HG03354 (cell line): ENCODE results near the gene TMEM217.
A peak's percentile ranks its signal among the peaks of the same experiment; 100 is the strongest.
"Not testable (repeated sequence)": the region's sequence is repeated elsewhere in the genome, so short reads cannot be mapped to it uniquely, and the experiment has no call there.

Experiments
- ATAC-seq: cut with Tn5 transposase; IDR thresholded peaks from one replicate; pipeline ENCODE4 v1.9.1; 2021; ENCODE audit warnings: mild to moderate bottlenecking; ENCODE audit not compliant: unreplicated experiment, poor library complexity, severe bottlenecking

TMEM217 gene

GRCh38 chr6:37257634-37258404 is at the start of gene TMEM217, which contains the start of gene TBC1D22B:
Gene TMEM217 (minus strand): TSS chr6:37258144. CDS start chr6:37219030, 39,114 bp downstream.
Gene TBC1D22B (plus strand): TSS chr6:37257772. CDS start chr6:37257918, 146 bp downstream.
- peak; percentile 97 for ATAC-seq

GRCh38 chr6:37307484-37307883 is 49.5 kb upstream of the TMEM217 start:
- not testable (repeated sequence) for ATAC-seq

DNA sequence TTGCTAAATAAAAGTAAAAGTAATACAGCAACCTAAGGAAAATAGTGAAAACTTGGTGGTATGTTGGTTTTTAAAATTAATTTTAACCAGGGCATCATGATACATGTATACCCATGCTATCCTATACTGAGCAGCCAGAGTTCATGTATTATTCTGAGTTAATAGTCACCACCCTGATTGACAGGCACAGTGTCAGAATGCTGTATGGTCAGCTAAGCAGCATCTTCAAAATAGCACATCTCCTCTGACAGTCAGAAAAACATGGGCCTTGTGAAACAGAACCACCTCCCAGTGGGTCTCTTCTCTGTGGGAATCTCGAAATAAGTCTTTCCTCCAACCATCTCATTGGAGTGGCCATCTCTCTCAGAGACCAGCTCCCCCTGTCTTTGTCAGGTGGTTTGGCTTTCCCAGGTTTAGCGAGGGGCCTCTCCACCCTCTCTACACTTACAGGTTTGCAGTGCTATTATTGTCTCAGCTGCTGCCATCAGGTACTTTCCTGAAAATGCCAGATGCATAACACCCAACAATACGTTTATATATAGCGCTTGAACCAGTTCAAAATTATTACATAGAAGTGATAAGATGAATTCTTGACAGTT is 48.8 kb upstream of the TMEM217 start:
- ATAC-seq: no peak

- ATAC-seq: no peak
Observed at GRCh38 chr6:37305841-37306425, 48.0 kb upstream of the TMEM217 start.

- no peak for ATAC-seq
Observed at GRCh38 chr6:37304766-37305165, 46.8 kb upstream of the TMEM217 start.

GRCh38 chr6:37303891-37304503 is 46.1 kb upstream of the TMEM217 start:
- ATAC-seq: peak; percentile 54

DNA sequence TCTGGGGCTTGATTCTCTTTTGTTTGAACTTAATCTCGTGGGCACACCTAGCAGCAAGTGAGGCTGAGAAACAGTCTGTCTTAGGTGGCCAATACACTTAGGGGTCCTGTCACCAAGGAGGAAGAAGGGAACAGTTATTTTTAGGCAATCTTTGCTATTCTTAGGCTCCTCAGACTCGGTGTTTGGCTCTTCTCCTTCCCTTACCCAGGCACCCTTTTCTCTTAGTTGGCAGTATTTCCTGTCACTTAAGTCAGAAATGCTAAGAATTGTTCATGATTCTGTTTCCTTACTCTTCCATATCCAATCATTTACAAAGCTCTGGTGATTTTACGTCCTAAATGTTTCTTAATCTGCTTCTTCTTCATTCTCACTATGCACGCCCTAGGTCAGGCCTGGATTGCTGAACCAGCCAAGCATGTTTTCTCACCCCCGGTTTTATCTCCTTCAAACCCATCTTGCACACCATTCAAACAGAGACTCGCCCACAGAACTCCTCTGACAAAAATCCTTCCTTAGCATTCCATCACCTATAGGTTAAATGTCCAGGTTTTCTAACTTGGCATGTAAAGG is 45.2 kb upstream of the TMEM217 start:
- ATAC-seq: no peak

DNA sequence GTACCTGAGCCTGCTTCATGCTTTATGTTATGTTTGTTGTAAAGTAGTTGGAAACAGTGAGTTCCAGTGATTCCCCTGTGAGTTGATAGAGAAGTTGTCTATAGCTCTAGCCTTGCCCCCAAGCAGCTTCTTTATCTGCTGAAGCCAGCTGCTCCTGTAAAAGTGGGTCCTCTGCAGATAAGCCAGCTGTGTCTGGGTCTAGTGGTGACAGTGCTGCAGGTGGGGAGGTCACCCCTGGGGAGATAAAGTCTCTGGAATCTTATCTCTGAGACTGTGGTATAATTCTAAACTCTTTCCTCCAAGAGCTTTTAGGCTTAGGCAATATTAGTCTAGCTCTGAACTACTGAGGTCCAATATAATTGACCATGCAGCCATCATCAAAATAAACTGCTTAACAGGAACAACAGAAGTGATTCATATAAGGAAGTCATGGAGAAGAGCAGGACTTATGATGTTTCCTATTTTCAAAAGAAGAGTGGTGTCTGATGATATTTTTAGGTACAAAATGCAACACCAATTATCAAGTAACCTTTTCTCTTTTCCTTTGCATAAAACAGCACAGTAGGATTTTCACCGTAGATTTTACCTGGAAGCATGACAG is 44.2 kb upstream of the TMEM217 start:
- ATAC-seq: no peak

- ATAC-seq: no peak
Observed at GRCh38 chr6:37299990-37300389, 42.0 kb upstream of the TMEM217 start.

DNA sequence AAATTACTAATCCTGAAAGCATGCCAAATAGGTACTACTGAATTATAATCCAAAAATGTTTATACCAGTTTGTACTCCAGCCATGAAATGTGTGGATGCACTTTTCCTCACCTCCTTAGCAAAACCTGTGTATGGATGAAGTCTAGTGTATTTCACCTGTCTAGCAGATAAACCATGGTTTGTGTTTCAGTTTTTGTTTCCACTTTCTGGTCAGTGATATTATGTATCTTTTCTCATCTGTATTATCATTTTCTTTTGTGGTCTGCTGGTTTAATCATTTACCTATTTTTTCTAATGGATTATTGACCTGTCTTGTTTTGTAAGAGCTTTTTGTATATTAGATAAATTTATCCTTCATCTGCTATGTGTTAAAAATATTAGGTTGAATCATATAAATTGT is 41.0 kb upstream of the TMEM217 start:
- peak; percentile 70 for ATAC-seq

DNA sequence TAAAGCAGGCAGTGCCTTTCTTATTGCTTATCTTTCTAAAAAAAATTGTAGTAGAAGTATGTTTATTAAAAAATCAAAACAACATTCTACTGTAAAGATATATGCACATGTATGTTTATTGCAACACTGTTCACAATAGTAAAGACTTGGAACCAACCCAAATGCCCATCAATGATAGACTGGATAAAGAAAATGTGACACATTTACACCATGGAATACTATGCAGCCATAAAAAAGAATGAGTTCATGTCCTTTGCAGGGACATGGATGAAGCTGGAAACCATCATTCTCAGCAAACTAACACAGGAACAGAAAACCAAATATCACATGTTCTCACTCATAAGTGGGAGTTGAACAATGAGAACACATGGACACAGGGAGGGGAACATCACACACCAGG is 39.7 kb upstream of the TMEM217 start:
- not testable (repeated sequence) for ATAC-seq

DNA sequence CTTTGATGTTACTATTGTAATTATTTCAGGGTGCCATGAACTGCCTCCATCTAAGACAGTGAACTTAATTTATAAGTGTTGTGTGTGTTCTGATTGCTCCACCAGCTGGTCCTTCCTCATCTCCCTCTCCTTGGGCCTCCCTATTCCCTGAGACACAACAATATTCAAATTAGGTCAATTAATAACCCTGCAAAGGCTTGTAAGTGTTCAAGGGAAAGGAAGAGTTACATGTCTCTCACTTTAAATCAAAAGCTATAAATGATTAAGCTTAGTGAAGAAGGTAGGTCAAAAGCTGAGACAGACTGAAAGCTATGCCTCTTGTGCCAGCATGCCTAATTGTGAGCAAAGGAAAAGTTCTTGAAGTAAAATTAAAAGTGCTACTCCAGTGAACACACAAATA is 35.5 kb upstream of the TMEM217 start:
- no peak for ATAC-seq

- ATAC-seq: peak; percentile 39
Observed at GRCh38 chr6:37289931-37290330, 32.0 kb upstream of the TMEM217 start.

GRCh38 chr6:37288247-37288646 is 30.3 kb upstream of the TMEM217 start:
- no peak for ATAC-seq

DNA sequence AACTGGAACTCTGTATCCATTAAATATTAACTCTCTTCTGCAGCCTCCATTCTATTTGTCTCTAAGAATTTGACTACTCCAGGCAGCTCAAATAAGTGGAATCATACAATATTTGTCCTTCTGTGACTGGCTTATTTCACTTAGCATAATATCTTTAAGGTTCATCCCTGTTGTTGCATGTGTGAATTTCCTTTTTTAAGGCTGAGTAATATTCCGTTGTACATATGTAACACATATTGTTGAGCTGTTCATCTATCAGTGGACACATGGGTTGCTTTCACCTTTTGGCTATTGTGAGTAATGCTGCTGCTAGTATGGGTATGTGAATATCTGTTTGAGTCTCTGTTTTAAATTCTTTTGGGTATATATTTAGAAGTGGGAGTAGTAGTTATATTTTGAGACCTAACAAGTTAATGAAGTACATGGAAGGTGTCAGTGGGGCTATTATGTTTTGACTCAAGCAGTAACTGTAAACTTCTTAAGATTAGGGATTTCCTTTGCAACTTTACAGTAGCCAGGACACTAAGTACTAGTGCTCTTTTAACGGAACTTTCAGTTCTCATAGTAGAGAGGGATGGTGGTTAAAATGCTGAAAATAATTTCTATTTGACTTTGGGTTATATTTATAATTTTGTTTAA is 29.7 kb upstream of the TMEM217 start:
- ATAC-seq: no peak

GRCh38 chr6:37285861-37286311 is 27.9 kb upstream of the TMEM217 start:
- ATAC-seq: peak; percentile 53

- no peak for ATAC-seq
Observed at GRCh38 chr6:37284781-37285180, 26.8 kb upstream of the TMEM217 start.

DNA sequence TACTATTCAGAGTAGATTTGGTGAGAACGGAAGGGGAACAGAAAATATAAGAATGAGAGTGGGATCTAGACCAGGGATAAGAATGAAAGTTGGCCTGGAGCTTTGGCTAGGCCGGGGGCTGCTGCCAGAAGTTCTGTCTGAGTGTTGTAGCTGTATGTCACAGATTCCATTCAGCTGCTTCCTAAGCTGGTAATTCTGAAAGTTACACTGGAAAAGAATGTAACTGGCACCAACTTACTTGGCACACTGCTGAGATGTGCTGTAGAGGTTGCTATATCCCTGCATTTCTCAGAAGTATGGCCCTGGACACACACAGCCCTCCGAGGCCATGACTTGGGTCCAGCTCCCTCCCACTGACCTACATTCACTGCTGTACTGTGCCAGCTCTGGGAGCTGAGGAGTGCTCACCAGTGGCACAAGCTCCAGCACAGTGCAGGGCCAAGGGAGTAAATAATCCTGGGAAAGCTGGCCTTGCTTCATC is 25.8 kb upstream of the TMEM217 start:
- ATAC-seq: no peak

DNA sequence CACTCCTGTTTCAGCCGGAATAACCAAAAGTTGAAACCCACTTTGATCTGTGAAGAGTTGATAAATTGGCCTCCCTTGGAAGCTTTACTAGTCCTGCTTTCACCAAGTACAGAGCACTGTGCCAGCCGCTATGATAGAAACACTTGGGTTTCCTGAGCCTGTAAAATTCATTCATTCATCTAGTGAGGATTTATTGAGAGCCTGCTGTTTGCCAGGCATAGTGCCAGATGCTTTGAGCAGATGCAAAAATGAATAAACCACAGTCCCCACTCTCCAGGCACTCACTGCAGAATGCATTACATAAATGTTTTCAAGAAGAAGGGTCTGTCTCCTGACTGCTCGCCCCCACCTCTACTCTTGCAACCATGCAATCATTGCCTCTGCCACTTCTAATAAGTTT is 25.3 kb upstream of the TMEM217 start:
- no peak for ATAC-seq
